ENCODE results near the gene ANGPTL8. TPM values are rescaled to one million over a fixed set of nuclear protein-coding genes. Genes with fewer than 3 reads are reported as not detected.

ANGPTL8 gene
- total and polyA plus RNA-seq, 2 of the 13 experiments (the other 11 are each of a cell fraction or from before 2014, with no cell fraction given), result 27.3 to 243 TPM

DNA sequence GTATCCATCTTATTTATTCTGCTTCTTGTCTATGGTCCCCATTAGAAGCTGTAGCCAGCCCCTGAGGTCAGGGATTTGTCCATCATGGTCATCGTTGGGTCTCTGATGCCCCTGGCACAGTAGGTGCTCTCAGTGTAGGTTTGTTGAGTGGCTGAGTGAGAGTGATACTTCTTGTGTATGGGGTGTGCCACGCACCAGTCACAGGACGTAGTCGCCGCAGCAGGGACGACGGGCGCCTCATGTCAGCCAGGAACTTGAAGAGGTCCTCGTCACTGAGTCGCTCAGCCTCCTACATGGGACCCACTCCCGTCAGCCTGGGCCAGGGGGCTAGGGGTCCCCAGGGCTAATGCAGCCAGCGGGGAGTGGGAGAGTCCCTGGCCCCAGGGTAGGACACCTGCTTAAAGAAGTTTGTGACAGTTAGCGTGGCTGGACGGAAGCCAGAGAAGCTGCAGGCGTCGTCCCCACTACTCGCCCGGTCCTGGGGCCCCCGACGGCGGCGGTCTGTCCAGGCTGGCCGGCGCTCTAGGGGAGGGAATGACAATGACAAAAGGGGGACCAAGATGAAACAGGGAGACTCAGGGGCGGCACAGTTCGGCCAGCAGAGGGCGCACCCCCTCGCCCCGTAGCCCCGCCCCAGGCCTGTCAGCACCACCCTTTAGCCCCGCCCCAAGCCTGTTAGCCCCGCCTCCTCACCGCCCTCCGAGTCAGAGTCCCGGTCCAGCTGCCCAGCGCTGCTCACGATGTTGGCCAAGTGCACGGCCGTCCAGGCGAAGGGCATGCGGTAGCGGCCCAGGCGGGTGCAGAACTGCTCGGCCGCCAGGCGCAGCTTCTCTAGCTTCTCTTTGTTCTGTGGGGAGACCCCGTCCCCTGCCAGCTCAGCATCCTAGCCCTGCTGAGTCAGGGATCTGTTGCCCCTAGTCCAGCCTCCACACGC, 3.7 kb downstream of the ANGPTL8 start (continued):
- no peak for TF ChIP-seq ZNF660 (CRISPR knock-in tag; IDR thresholded peaks at IDR 0.05; ENCODE audit: borderline replicate concordance, low read depth)
- TF ChIP-seq, protein P1, sequence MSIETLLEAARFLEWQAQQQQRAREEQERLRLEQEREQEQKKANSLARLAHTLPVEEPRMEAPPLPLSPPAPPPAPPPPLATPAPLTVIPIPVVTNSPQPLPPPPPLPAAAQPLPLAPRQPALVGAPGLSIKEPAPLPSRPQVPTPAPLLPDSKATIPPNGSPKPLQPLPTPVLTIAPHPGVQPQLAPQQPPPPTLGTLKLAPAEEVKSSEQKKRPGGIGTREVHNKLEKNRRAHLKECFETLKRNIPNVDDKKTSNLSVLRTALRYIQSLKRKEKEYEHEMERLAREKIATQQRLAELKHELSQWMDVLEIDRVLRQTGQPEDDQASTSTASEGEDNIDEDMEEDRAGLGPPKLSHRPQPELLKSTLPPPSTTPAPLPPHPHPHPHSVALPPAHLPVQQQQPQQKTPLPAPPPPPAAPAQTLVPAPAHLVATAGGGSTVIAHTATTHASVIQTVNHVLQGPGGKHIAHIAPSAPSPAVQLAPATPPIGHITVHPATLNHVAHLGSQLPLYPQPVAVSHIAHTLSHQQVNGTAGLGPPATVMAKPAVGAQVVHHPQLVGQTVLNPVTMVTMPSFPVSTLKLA (IDR thresholded peaks at IDR 0.05), result no peak
- TF ChIP-seq ZMYM3 (CRISPR knock-in tag; IDR thresholded peaks at IDR 0.05), result no peak; the same call in 1 of the 2 replicates
- TF ChIP-seq, protein P2, sequence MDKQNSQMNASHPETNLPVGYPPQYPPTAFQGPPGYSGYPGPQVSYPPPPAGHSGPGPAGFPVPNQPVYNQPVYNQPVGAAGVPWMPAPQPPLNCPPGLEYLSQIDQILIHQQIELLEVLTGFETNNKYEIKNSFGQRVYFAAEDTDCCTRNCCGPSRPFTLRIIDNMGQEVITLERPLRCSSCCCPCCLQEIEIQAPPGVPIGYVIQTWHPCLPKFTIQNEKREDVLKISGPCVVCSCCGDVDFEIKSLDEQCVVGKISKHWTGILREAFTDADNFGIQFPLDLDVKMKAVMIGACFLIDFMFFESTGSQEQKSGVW (CRISPR knock-in tag; IDR thresholded peaks at IDR 0.05; ENCODE audit: borderline replicate concordance), result no peak
- TF ChIP-seq, protein P3, sequence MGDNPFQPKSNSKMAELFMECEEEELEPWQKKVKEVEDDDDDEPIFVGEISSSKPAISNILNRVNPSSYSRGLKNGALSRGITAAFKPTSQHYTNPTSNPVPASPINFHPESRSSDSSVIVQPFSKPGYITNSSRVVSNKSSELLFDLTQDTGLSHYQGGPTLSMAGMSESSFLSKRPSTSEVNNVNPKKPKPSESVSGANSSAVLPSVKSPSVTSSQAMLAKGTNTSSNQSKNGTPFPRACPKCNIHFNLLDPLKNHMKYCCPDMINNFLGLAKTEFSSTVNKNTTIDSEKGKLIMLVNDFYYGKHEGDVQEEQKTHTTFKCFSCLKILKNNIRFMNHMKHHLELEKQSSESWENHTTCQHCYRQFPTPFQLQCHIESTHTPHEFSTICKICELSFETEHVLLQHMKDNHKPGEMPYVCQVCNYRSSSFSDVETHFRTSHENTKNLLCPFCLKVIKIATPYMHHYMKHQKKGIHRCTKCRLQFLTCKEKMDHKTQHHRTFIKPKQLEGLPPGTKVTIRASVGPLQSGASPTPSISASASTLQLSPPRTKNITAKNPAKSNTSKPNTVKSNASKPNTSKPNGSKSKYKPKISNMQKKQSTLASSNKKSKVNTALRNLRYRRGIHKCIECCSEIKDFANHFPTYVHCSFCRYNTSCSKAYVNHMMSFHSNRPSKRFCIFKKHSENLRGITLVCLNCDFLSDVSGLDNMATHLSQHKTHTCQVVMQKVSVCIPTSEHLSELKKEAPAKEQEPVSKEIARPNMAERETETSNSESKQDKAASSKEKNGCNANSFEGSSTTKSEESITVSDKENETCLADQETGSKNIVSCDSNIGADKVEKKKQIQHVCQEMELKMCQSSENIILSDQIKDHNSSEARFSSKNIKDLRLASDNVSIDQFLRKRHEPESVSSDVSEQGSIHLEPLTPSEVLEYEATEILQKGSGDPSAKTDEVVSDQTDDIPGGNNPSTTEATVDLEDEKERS (CRISPR knock-in tag; IDR thresholded peaks at IDR 0.05), result no peak
- no peak for TF ChIP-seq CHCHD3 (CRISPR knock-in tag; IDR thresholded peaks at IDR 0.05)
- TF ChIP-seq ZNF501 (CRISPR knock-in tag; IDR thresholded peaks at IDR 0.05), result no peak
- no peak for TF ChIP-seq FOXJ3 (CRISPR knock-in tag; IDR thresholded peaks at IDR 0.05; ENCODE audit: borderline replicate concordance)
- no peak; the same call in 1 of the 2 replicates for TF ChIP-seq YEATS4 (CRISPR knock-in tag; IDR thresholded peaks at IDR 0.05; ENCODE audit: borderline replicate concordance)
- TF ChIP-seq TOPORS (CRISPR knock-in tag; IDR thresholded peaks at IDR 0.05), result peak; percentile 37; the same call in 1 of the 2 replicates
- TF ChIP-seq FOXK2 (IDR thresholded peaks at IDR 0.05), result no peak
- TF ChIP-seq, protein P4, sequence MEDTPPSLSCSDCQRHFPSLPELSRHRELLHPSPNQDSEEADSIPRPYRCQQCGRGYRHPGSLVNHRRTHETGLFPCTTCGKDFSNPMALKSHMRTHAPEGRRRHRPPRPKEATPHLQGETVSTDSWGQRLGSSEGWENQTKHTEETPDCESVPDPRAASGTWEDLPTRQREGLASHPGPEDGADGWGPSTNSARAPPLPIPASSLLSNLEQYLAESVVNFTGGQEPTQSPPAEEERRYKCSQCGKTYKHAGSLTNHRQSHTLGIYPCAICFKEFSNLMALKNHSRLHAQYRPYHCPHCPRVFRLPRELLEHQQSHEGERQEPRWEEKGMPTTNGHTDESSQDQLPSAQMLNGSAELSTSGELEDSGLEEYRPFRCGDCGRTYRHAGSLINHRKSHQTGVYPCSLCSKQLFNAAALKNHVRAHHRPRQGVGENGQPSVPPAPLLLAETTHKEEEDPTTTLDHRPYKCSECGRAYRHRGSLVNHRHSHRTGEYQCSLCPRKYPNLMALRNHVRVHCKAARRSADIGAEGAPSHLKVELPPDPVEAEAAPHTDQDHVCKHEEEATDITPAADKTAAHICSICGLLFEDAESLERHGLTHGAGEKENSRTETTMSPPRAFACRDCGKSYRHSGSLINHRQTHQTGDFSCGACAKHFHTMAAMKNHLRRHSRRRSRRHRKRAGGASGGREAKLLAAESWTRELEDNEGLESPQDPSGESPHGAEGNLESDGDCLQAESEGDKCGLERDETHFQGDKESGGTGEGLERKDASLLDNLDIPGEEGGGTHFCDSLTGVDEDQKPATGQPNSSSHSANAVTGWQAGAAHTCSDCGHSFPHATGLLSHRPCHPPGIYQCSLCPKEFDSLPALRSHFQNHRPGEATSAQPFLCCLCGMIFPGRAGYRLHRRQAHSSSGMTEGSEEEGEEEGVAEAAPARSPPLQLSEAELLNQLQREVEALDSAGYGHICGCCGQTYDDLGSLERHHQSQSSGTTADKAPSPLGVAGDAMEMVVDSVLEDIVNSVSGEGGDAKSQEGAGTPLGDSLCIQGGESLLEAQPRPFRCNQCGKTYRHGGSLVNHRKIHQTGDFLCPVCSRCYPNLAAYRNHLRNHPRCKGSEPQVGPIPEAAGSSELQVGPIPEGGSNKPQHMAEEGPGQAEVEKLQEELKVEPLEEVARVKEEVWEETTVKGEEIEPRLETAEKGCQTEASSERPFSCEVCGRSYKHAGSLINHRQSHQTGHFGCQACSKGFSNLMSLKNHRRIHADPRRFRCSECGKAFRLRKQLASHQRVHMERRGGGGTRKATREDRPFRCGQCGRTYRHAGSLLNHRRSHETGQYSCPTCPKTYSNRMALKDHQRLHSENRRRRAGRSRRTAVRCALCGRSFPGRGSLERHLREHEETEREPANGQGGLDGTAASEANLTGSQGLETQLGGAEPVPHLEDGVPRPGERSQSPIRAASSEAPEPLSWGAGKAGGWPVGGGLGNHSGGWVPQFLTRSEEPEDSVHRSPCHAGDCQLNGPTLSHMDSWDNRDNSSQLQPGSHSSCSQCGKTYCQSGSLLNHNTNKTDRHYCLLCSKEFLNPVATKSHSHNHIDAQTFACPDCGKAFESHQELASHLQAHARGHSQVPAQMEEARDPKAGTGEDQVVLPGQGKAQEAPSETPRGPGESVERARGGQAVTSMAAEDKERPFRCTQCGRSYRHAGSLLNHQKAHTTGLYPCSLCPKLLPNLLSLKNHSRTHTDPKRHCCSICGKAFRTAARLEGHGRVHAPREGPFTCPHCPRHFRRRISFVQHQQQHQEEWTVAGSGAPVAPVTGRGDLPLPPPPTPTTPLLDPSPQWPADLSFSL (CRISPR knock-in tag; IDR thresholded peaks at IDR 0.05), result no peak
- TF ChIP-seq GTF2F1 (IDR thresholded peaks at IDR 0.05; ENCODE audit: low read length), result no peak
- TF ChIP-seq SALL2 (CRISPR knock-in tag; IDR thresholded peaks at IDR 0.05), result peak; percentile 28; the same call in 1 of the 2 replicates
- TF ChIP-seq, protein P5, sequence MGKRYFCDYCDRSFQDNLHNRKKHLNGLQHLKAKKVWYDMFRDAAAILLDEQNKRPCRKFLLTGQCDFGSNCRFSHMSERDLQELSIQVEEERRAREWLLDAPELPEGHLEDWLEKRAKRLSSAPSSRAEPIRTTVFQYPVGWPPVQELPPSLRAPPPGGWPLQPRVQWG (CRISPR knock-in tag; IDR thresholded peaks at IDR 0.05; ENCODE audit: borderline replicate concordance, low read depth), result no peak

All from HepG2 (cell line).